HepG2 (cell line): ENCODE data around the gene HMGB4. TPM values are rescaled to one million over a fixed set of nuclear protein-coding genes. Genes with fewer than 3 reads are reported as not detected.

Experiments used
- ATAC-seq: fragments of 200-7000 bp; cut with Tn5 transposase; 3 replicates; pipeline ENCODE4 v1.9.1; 2020; ENCODE audit warnings: mild to moderate bottlenecking, moderate library complexity
- BruUV-seq: library from RNA; stranded (reverse); fragments of 400-500 nt; replicated peaks from 2 replicates; lab custom pipeline; 2021; lab: Mats Ljungman, UMichigan
- CTCF ChIA-PET: fragments of 300-600 bp; formaldehyde crosslinking; extraction: SDS; loops from one replicate; lab custom pipeline; 2021; ENCODE audit warnings: low total read pairs, inconsistent platforms, low intra/inter-chr PET ratio; lab: Yijun Ruan, JAX
- POLR2A ChIA-PET: fragments of 350-600 bp; sonication (Branson Sonifier 250); formaldehyde crosslinking; loops from one replicate; lab custom pipeline; 2020; ENCODE audit warnings: antibody characterized with exemption, inconsistent platforms; lab: Yijun Ruan, JAX
- DNase-seq: peaks from one replicate; pipeline ENCODE4 v3.0.0-alpha.2; 2015; ENCODE audit warnings: low spot score
- FAIRE-seq: peaks from 3 replicates; lab custom pipeline; 2011; peaks lifted over from hg19 to GRCh38; lab: Jason Lieb, UNC
- H2AFZ ChIP-seq: one replicate; pipeline ENCODE4 v1.6.1; 2011; ENCODE audit warnings: low read length, inconsistent platforms
- H3K27ac ChIP-seq: fragments of 300-600 bp; 3 replicates; pipeline ENCODE4 v1.8.0; 2011; ENCODE audit warnings: mixed run types, mild to moderate bottlenecking, mixed read lengths, low read length, inconsistent platforms; ENCODE audit not compliant: insufficient read depth; ENCODE audit errors: extremely low read length
- H3K27me3 ChIP-seq, 2 experiments: fragments of 200-600 bp in 1 of 2; 2 replicates in 1 of 2; 3 replicates in 1 of 2; pipeline versions ENCODE4 v1.6.0 to v1.8.0; 2011; ENCODE audit warnings: low read length in 2 of 2, mild to moderate bottlenecking in 2 of 2, moderate library complexity in 2 of 2, inconsistent platforms in 1 of 2; ENCODE audit not compliant: insufficient read depth in 2 of 2, control insufficient read depth in 1 of 2
- H3K36me3 ChIP-seq, 2 experiments: fragments of 200-600 bp in 1 of 2; replicated peaks in 1 of 2; 2 replicates in 1 of 2; 3 replicates in 1 of 2; pipeline versions ENCODE4 v1.5.1 to v1.8.0; 2011; ENCODE audit warnings: low read length in 2 of 2, inconsistent platforms in 1 of 2; ENCODE audit not compliant: insufficient read depth in 2 of 2, control insufficient read depth in 1 of 2
- H3K4me1 ChIP-seq: 2 replicates; pipeline ENCODE4 v1.5.1; 2012; ENCODE audit warnings: low read length, inconsistent platforms; ENCODE audit not compliant: insufficient read depth
- H3K4me2 ChIP-seq: 2 replicates; pipeline ENCODE4 v1.6.0; 2011; ENCODE audit warnings: low read depth, low read length, inconsistent platforms
- H3K4me3 ChIP-seq, 3 experiments: fragments of 200-600 bp in 1 of 3; sonication (generic), shearing (Covaris generic) in 1 of 3; replicated peaks in 1 of 3; 2 replicates each; pipeline ENCODE4 v1.5.1; 2011 to 2016; ENCODE audit warnings: low read length in 3 of 3, inconsistent platforms in 2 of 3, low read depth in 2 of 3, mild to moderate bottlenecking in 2 of 3, control low read depth in 1 of 3, mixed read lengths in 1 of 3; ENCODE audit not compliant: insufficient read depth in 1 of 3
- H3K79me2 ChIP-seq: one replicate; pipeline ENCODE4 v1.6.1; 2011; ENCODE audit warnings: low read length, inconsistent platforms; ENCODE audit not compliant: insufficient read depth
- H3K9ac ChIP-seq: 2 replicates; pipeline ENCODE4 v1.6.0; 2011; ENCODE audit warnings: mild to moderate bottlenecking, low read depth, low read length, inconsistent platforms; ENCODE audit not compliant: insufficient read depth
- H3K9me3 ChIP-seq: 2 replicates; pipeline ENCODE4 v1.5.1; 2012; ENCODE audit warnings: mild to moderate bottlenecking, low read length
- H4K20me1 ChIP-seq: 2 replicates; pipeline ENCODE4 v1.6.0; 2011; ENCODE audit warnings: inconsistent platforms, mild to moderate bottlenecking, low read length, moderate library complexity; ENCODE audit not compliant: insufficient read depth
- CEBPZ ChIP-seq: IDR thresholded peaks from 2 replicates; pipeline ENCODE4 v1.6.1; 2012; ENCODE audit warnings: low read length, improper control_type of control experiment
- CREBL2 ChIP-seq: sonication (generic); formaldehyde crosslinking; IDR thresholded peaks from 2 replicates; pipeline ENCODE4 v1.8.1; 2023; ENCODE audit warnings: missing genetic modification reagents, mild to moderate bottlenecking, borderline replicate concordance
- MLXIP ChIP-seq: sonication (generic); formaldehyde crosslinking; IDR thresholded peaks from 2 replicates; pipeline ENCODE4 v1.9.0; 2021; ENCODE audit warnings: missing genetic modification reagents, borderline replicate concordance
- RFX3 ChIP-seq: IDR thresholded peaks from 2 replicates; pipeline ENCODE4 v1.6.1; 2016; ENCODE audit warnings: missing biosample characterization, missing genetic modification reagents
- SP140L ChIP-seq: sonication (generic); formaldehyde crosslinking; IDR thresholded peaks from 2 replicates; pipeline ENCODE4 v1.4.0; 2020; ENCODE audit warnings: missing genetic modification reagents, borderline replicate concordance
- THAP9 ChIP-seq: sonication (generic); formaldehyde crosslinking; IDR thresholded peaks from 2 replicates; pipeline ENCODE4; 2020; ENCODE audit warnings: missing genetic modification reagents, mild to moderate bottlenecking, borderline replicate concordance
- ZNF160 ChIP-seq: sonication (generic); formaldehyde crosslinking; IDR thresholded peaks from 2 replicates; pipeline ENCODE4 v1.8.0; 2022; ENCODE audit warnings: mild to moderate bottlenecking, inconsistent platforms, missing genetic modification reagents
- ZNF562 ChIP-seq: sonication (generic); formaldehyde crosslinking; IDR thresholded peaks from 2 replicates; pipeline ENCODE4 v1.8.0; 2022; ENCODE audit warnings: missing genetic modification reagents, borderline replicate concordance
- WGBS: methylation state at CpG from one replicate; pipeline ENCODE4 v1.1.6; 2017; ENCODE audit warnings: low lambda C conversion rate; 5-methylcytosine and 5-hydroxymethylcytosine counted together
- in situ Hi-C: cut with HindIII; loops from 2 replicates; pipeline ENCODE4 v1.10.0; 2017; ENCODE audit warnings: low pct_unique_long_range_greater_than_20kb; ENCODE audit not compliant: extremely low pct_ligation_motif_present
- intact Hi-C: fragments of 100-400 bp; cut with micrococcal nuclease; formaldehyde crosslinking; loops from one replicate; pipeline ENCODE4 v1.10.0; 2022; ENCODE audit not compliant: unreplicated experiment
- polyA plus RNA-seq, 8 experiments: library from polyadenylated mRNA; depleted of rRNA in 3 of 8; stranded (reverse) in 7 of 8; unstranded in 1 of 8; fragments of >200 nt; fragmentation: Illumina TruSeq in 4 of 8; extraction: Trizol in 4 of 8; gene quantifications; 2 replicates each; pipeline versions ENCODE4 v1.2.1 to v1.2.3, GENCODE V29; 2011 to 2016; ENCODE audit warnings: low read depth in 4 of 8, missing spikeins in 1 of 8, mixed read lengths in 1 of 8; ENCODE audit not compliant: insufficient read depth in 1 of 8
- total RNA-seq, 5 experiments: library from RNA; depleted of rRNA; stranded (reverse); fragments of >200 nt; fragmentation: Illumina TruSeq; extraction: Trizol; gene quantifications; 2 replicates each; pipeline ENCODE4 v1.2.3, GENCODE V29; 2016; ENCODE audit warnings: low read depth in 1 of 5

HMGB4 gene
- total and polyA plus RNA-seq, 2 of the 13 experiments (the other 11 are each of a cell fraction or from before 2014, with no cell fraction given), result not detected

GRCh38 chr1:33853431-33853830 lies 10.4 kb upstream of the HMGB4 start:
- Histone ChIP-seq H3K4me1 (no peaks in the 10 kb centered on the region), H3K9me3 (no peaks in the 10 kb centered on the region), H4K20me1 (no peaks in the 10 kb centered on the region), H3K9ac (no peak overlapping the region), H3K79me2 (no peaks in the 10 kb centered on the region), H2AFZ (no peak overlapping the region), H3K27ac (no peak overlapping the region), H3K36me3 (no peaks in the 10 kb centered on the region), H3K4me2 (no peak overlapping the region), H3K4me3 (no peak overlapping the region), H3K27me3 (no peaks in the 10 kb centered on the region; a peak in 1 of 5 replicates)
- no peak for ATAC-seq
- no TSS peak for BruUV-seq
- 0% methylated on average over 1 of the region's 1 CpG for whole genome bisulfite sequencing
- TF ChIP-seq RFX3 (CRISPR knock-in tag), result no peak
- TF ChIP-seq THAP9 (CRISPR knock-in tag), result no peak
- no peak for TF ChIP-seq CEBPZ
- TF ChIP-seq CREBL2 (CRISPR knock-in tag), result no peak
- TF ChIP-seq MLXIP (CRISPR knock-in tag), result no peak
- TF ChIP-seq ZNF562 (CRISPR knock-in tag), result no peak
- no peak for TF ChIP-seq SP140L (CRISPR knock-in tag)
- no peak for TF ChIP-seq ZNF160 (CRISPR knock-in tag)
- FAIRE-seq, result no peak
- CTCF ChIA-PET, result no interaction called here
- in situ Hi-C loops, result no loop called here
- no peak for DNase-seq
- intact Hi-C loops, result no loop called here
- POLR2A ChIA-PET, result no interaction called here
